HepG2 (cell line): ENCODE data around the gene HOXA10. TPM values are rescaled to one million over a fixed set of nuclear protein-coding genes. Genes with fewer than 3 reads are reported as not detected.

Source experiments
- AGO2 ChIP-seq: fragments of 200-400 bp; formaldehyde crosslinking; optimal IDR thresholded peaks from 2 replicates; pipeline ENCODE3; 2017; ENCODE audit warnings: mild to moderate bottlenecking, low read depth, low read length, moderate library complexity
- ATF7-NPFF ChIP-seq: sonication (generic); formaldehyde crosslinking; IDR thresholded peaks from 2 replicates; pipeline ENCODE4 v1.8.1; 2023; ENCODE audit warnings: mild to moderate bottlenecking, low read depth, missing genetic modification reagents, moderate library complexity
- EZH2 ChIP-seq: conservative IDR thresholded peaks from 2 replicates; pipeline ENCODE4 v1.6.1; 2012; ENCODE audit warnings: mild to moderate bottlenecking, low read depth, low read length, moderate library complexity
- HNF4A ChIP-seq: sonication (generic); formaldehyde crosslinking; IDR thresholded peaks from 2 replicates; pipeline ENCODE4 v1.4.0; 2020; ENCODE audit warnings: missing genetic modification reagents
- HNRNPLL ChIP-seq: fragments of 200-400 bp; formaldehyde crosslinking; IDR thresholded peaks from 2 replicates; pipeline ENCODE4 v1.6.1; 2017; ENCODE audit warnings: mild to moderate bottlenecking, low read depth, low read length; ENCODE audit not compliant: poor library complexity, severe bottlenecking
- HNRNPUL1 ChIP-seq: fragments of 200-400 bp; formaldehyde crosslinking; IDR thresholded peaks from 2 replicates; pipeline ENCODE4 v1.6.1; 2017; ENCODE audit warnings: low read depth, mild to moderate bottlenecking, low read length, moderate library complexity
- KLF15 ChIP-seq: sonication (generic); formaldehyde crosslinking; IDR thresholded peaks from 2 replicates; pipeline ENCODE4 v1.8.1; 2023; ENCODE audit warnings: borderline replicate concordance, mild to moderate bottlenecking, inconsistent platforms, missing genetic modification reagents, mixed read lengths
- NR2F1 ChIP-seq, 2 experiments: fragments of 450-650 bp in 1 of 2; formaldehyde crosslinking in 1 of 2; IDR thresholded peaks; 2 replicates each; pipeline versions ENCODE4 v1.5.0 to v1.6.1; 2016 to 2020; ENCODE audit warnings: mild to moderate bottlenecking in 1 of 2, missing compliant biosample characterization in 1 of 2, missing genetic modification reagents in 1 of 2, moderate library complexity in 1 of 2
- NR2F2 ChIP-seq: IDR thresholded peaks from 2 replicates; pipeline ENCODE4 v1.6.1; 2012; ENCODE audit warnings: low read depth, inconsistent platforms, borderline replicate concordance
- SKI ChIP-seq: fragments of 450-650 bp; IDR thresholded peaks from one replicate; pipeline ENCODE4 v1.6.1; 2018; ENCODE audit warnings: mild to moderate bottlenecking; ENCODE audit not compliant: partially characterized antibody
- SMAD3 ChIP-seq: sonication (generic); formaldehyde crosslinking; IDR thresholded peaks from 2 replicates; pipeline ENCODE4 v1.4.0; 2020; ENCODE audit warnings: missing genetic modification reagents
- YY1 ChIP-seq: IDR thresholded peaks from 2 replicates; pipeline ENCODE4 v1.6.1; 2011; ENCODE audit warnings: low read length, low read depth, moderate library complexity, mild to moderate bottlenecking; ENCODE audit not compliant: insufficient read depth, insufficient replicate concordance
- ZBTB42 ChIP-seq: sonication (generic); formaldehyde crosslinking; IDR thresholded peaks from 2 replicates; pipeline ENCODE4 v1.5.0; 2020; ENCODE audit warnings: mild to moderate bottlenecking, missing genetic modification reagents
- ZBTB7A ChIP-seq: sonication (generic); formaldehyde crosslinking; IDR thresholded peaks from 2 replicates; pipeline ENCODE4 v1.8.0; 2022; ENCODE audit warnings: mild to moderate bottlenecking, missing genetic modification reagents
- ZNF121 ChIP-seq: sonication (generic); formaldehyde crosslinking; IDR thresholded peaks from 2 replicates; pipeline ENCODE4 v1.5.0; 2020; ENCODE audit warnings: mild to moderate bottlenecking, missing genetic modification reagents
- ZNF431 ChIP-seq: sonication (generic); formaldehyde crosslinking; IDR thresholded peaks from 2 replicates; pipeline ENCODE4 v1.9.0; 2022; ENCODE audit warnings: missing genetic modification reagents, low read depth, mild to moderate bottlenecking, borderline replicate concordance
- polyA plus RNA-seq, 8 experiments: library from polyadenylated mRNA; depleted of rRNA in 3 of 8; stranded (reverse) in 7 of 8; unstranded in 1 of 8; fragments of >200 nt; fragmentation: Illumina TruSeq in 4 of 8; extraction: Trizol in 4 of 8; gene quantifications; 2 replicates each; pipeline versions ENCODE4 v1.2.1 to v1.2.3, GENCODE V29; 2011 to 2016; ENCODE audit warnings: low read depth in 4 of 8, missing spikeins in 1 of 8, mixed read lengths in 1 of 8; ENCODE audit not compliant: insufficient read depth in 1 of 8
- total RNA-seq, 5 experiments: library from RNA; depleted of rRNA; stranded (reverse); fragments of >200 nt; fragmentation: Illumina TruSeq; extraction: Trizol; gene quantifications; 2 replicates each; pipeline ENCODE4 v1.2.3, GENCODE V29; 2016; ENCODE audit warnings: low read depth in 1 of 5
- TF ChIP-seq, protein P1 (sequence below): sonication (generic); formaldehyde crosslinking; IDR thresholded peaks from 2 replicates; pipeline ENCODE4 v1.4.0; 2020; ENCODE audit warnings: mild to moderate bottlenecking, missing genetic modification reagents
- TF ChIP-seq, protein P2 (sequence below): sonication (generic); formaldehyde crosslinking; IDR thresholded peaks from 2 replicates; pipeline ENCODE4 v1.5.0; 2020; ENCODE audit warnings: missing genetic modification reagents
- TF ChIP-seq, protein P3 (sequence below): sonication (generic); formaldehyde crosslinking; IDR thresholded peaks from 2 replicates; pipeline ENCODE4 v1.4.0; 2020; ENCODE audit warnings: missing genetic modification reagents
- TF ChIP-seq, protein P4 (sequence below): sonication (generic); IDR thresholded peaks from 2 replicates; pipeline ENCODE4 v1.6.1; 2016; ENCODE audit warnings: low read depth, borderline replicate concordance
- TF ChIP-seq, protein P5 (sequence below): sonication (generic); formaldehyde crosslinking; IDR thresholded peaks from 2 replicates; pipeline ENCODE4 v1.8.1; 2023; ENCODE audit warnings: mild to moderate bottlenecking, moderate library complexity, missing genetic modification reagents
- TF ChIP-seq, protein P6 (sequence below): sonication (generic); formaldehyde crosslinking; IDR thresholded peaks from 2 replicates; pipeline ENCODE4 v1.4.0; 2020; ENCODE audit warnings: mild to moderate bottlenecking, missing genetic modification reagents

Gene HOXA10
- total and polyA plus RNA-seq, 2 of the 13 experiments (the other 11 are each of a cell fraction or from before 2014, with no cell fraction given): not detected

DNA sequence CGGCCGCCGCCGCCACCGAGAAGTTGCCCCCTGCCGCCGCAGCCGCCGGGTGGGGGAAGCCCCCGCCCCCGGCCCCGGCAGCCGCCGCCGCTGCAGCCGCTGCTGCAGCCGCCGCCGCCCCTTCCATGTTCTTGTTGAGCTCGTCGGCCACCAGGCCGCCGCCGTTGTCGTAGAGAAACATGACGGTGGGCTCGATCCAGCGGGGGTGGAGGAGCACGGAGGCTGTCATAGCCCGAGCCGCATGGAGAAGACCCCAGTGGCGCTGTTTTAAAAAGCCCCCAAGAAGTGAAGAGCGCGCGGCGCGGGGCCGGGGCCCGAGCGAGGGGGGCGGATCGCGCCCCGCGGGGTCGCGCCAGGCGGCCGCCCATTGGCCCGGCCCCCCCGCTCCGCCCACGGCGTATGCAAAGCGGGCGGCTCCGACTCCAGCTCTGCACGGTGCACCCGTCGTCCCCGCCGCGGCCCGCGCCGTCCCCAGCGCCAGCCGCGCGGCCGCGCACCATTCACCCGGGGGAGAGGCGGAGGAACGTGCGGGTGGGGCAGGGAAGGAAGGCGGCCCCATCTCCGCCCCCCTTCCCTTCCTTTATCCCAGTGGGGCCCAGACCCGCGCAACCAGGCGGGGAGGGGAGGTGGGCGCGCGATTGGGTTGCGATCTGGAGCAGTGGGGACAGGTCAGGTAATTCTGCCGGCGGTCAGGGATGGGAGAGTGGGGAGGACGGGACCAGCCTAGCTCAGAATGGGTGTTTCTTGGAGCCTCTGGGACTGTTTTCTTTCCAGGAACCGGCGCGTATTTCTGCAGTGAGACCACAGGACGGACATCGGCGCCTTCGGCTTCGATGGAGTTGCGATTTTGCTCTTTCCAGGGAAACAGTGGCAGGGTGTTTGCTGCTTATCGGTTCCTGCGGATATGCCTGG lies 26.0 kb upstream of the HOXA10 start, which contains the start of gene HOXA13 (continued):
- TF ChIP-seq SMAD3 (CRISPR knock-in tag) (no peak), HNRNPUL1 (no peak), ZNF431 (CRISPR knock-in tag) (no peak), ZBTB7A (CRISPR knock-in tag) (no peak), ZBTB42 (CRISPR knock-in tag) (no peak), AGO2 (no peak), HNRNPLL (peak; percentile 82), NR2F1 (CRISPR knock-in tag; IDR thresholded peaks at IDR 0.05) (no peak), YY1 (no peak), SKI (no peak), ZNF121 (CRISPR knock-in tag) (no peak), EZH2 (peak; percentile 87; the same call in 1 of the 2 replicates), ATF7-NPFF (CRISPR knock-in tag) (no peak), NR2F2 (no peak), KLF15 (CRISPR knock-in tag) (no peak), HNF4A (CRISPR knock-in tag) (no peak)
- TF ChIP-seq, protein P1, sequence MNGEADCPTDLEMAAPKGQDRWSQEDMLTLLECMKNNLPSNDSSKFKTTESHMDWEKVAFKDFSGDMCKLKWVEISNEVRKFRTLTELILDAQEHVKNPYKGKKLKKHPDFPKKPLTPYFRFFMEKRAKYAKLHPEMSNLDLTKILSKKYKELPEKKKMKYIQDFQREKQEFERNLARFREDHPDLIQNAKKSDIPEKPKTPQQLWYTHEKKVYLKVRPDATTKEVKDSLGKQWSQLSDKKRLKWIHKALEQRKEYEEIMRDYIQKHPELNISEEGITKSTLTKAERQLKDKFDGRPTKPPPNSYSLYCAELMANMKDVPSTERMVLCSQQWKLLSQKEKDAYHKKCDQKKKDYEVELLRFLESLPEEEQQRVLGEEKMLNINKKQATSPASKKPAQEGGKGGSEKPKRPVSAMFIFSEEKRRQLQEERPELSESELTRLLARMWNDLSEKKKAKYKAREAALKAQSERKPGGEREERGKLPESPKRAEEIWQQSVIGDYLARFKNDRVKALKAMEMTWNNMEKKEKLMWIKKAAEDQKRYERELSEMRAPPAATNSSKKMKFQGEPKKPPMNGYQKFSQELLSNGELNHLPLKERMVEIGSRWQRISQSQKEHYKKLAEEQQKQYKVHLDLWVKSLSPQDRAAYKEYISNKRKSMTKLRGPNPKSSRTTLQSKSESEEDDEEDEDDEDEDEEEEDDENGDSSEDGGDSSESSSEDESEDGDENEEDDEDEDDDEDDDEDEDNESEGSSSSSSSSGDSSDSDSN (CRISPR knock-in tag): no peak
- TF ChIP-seq, protein P2, sequence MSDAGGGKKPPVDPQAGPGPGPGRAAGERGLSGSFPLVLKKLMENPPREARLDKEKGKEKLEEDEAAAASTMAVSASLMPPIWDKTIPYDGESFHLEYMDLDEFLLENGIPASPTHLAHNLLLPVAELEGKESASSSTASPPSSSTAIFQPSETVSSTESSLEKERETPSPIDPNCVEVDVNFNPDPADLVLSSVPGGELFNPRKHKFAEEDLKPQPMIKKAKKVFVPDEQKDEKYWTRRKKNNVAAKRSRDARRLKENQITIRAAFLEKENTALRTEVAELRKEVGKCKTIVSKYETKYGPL (CRISPR knock-in tag): no peak
- TF ChIP-seq, protein P3, sequence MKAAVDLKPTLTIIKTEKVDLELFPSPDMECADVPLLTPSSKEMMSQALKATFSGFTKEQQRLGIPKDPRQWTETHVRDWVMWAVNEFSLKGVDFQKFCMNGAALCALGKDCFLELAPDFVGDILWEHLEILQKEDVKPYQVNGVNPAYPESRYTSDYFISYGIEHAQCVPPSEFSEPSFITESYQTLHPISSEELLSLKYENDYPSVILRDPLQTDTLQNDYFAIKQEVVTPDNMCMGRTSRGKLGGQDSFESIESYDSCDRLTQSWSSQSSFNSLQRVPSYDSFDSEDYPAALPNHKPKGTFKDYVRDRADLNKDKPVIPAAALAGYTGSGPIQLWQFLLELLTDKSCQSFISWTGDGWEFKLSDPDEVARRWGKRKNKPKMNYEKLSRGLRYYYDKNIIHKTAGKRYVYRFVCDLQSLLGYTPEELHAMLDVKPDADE (CRISPR knock-in tag): no peak
- TF ChIP-seq, protein P4, sequence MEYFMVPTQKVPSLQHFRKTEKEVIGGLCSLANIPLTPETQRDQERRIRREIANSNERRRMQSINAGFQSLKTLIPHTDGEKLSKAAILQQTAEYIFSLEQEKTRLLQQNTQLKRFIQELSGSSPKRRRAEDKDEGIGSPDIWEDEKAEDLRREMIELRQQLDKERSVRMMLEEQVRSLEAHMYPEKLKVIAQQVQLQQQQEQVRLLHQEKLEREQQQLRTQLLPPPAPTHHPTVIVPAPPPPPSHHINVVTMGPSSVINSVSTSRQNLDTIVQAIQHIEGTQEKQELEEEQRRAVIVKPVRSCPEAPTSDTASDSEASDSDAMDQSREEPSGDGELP: no peak
- TF ChIP-seq, protein P5, sequence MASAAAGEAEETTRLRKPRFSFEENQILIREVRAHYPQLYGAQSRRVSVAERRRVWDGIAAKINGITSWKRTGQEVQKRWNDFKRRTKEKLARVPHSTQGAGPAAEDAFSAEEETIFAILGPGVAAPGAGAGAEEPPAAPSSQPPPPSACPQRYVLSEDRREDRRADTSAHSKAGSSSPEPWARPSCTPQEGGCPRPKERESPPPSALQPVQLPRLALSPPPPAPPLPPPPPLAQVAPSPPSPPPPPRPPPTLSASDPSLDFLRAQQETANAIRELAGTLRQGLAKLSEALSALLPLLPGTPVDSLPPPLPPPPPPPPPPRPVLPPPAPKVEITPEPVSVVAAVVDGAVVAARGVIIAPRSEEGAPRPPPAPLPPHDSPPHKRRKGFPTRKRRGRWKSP (CRISPR knock-in tag): 0 out of 2 replicates have a peak, but pooled peaks have one; percentile 35
- TF ChIP-seq, protein P6, sequence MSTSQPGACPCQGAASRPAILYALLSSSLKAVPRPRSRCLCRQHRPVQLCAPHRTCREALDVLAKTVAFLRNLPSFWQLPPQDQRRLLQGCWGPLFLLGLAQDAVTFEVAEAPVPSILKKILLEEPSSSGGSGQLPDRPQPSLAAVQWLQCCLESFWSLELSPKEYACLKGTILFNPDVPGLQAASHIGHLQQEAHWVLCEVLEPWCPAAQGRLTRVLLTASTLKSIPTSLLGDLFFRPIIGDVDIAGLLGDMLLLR (CRISPR knock-in tag): no peak
